ENCODE data around the gene COPB1. TPM values are rescaled to one million over a fixed set of nuclear protein-coding genes. Genes with fewer than 3 reads are reported as not detected.

The COPB1 gene
- total and polyA plus RNA-seq, 9 donors = 43.7 to 81.5 (median 73.3) TPM

DNA sequence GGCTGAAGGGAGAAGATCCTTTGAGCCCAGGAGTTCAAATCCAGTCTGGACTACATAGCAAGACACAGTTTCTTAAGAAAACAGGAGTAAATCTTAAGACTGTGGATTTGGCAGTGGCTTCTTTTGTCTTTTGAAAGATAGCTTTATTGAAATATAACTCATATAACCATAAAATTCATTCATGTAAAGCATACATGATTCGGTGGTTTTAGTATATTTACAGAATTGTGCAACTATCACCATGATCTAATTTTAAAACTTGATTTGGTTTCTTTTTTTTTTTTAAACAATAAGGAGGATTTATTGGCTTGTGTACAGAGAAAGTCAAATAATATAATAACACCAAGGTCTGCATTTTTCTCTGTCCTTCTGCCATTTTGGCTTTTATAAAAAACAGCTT lies 43.6 kb upstream of the COPB1 start:
- Histone ChIP-seq H3K9me3 (no peaks in the 10 kb centered on the region), H3K36me3 (no peaks in the 10 kb centered on the region), H3K4me1 (ENCODE audit: insufficient read depth) (peaks cover 5% of the 10 kb centered on the region), H3K27me3 (no peaks in the 10 kb centered on the region), H3K4me3 (no peak overlapping the region), H3K27ac (no peak overlapping the region)
- no peak for DNase-seq
- 79 to 80% (median 80%) methylated on average over 1 of the region's 1 CpG for WGBS, 3 donors
- TF ChIP-seq, protein P1, sequence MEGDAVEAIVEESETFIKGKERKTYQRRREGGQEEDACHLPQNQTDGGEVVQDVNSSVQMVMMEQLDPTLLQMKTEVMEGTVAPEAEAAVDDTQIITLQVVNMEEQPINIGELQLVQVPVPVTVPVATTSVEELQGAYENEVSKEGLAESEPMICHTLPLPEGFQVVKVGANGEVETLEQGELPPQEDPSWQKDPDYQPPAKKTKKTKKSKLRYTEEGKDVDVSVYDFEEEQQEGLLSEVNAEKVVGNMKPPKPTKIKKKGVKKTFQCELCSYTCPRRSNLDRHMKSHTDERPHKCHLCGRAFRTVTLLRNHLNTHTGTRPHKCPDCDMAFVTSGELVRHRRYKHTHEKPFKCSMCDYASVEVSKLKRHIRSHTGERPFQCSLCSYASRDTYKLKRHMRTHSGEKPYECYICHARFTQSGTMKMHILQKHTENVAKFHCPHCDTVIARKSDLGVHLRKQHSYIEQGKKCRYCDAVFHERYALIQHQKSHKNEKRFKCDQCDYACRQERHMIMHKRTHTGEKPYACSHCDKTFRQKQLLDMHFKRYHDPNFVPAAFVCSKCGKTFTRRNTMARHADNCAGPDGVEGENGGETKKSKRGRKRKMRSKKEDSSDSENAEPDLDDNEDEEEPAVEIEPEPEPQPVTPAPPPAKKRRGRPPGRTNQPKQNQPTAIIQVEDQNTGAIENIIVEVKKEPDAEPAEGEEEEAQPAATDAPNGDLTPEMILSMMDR (IDR thresholded peaks at IDR 0.05) = no peak
- TF ChIP-seq EP300 (IDR thresholded peaks at IDR 0.05) (no peak), POLR2A (IDR thresholded peaks at IDR 0.05) (no peak)
- intact Hi-C loops (cut with DNase I) = no loop called here

DNA sequence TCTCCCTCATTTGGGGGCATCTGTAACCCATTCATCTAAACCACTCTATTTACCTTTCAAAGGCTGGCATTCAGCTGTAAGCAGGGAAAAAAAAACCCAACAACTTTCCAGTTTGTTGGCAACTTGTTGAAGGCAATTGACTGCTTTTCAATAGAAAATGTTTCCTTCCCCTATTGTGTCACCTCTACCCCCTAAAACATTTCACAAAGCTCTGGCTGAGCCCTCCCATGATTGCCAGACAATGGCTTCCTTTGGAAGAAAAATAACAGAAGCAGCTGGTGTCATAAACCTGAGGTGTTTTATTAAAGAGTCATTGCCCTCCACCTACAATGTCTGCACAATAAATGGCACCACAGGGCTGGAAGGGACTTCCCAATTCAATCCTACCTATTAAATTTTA lies 42.7 kb upstream of the COPB1 start:
- Histone ChIP-seq H3K27ac (no peak overlapping the region), H3K36me3 (no peaks in the 10 kb centered on the region), H3K9me3 (no peaks in the 10 kb centered on the region), H3K4me1 (ENCODE audit: insufficient read depth) (peaks cover 2% of the 10 kb centered on the region), H3K27me3 (no peaks in the 10 kb centered on the region), H3K4me3 (no peak overlapping the region)
- intact Hi-C loops (cut with DNase I) = no loop called here
- no peak for DNase-seq
- TF ChIP-seq EP300 (IDR thresholded peaks at IDR 0.05) (no peak), POLR2A (IDR thresholded peaks at IDR 0.05) (no peak)
- TF ChIP-seq, protein P1 (IDR thresholded peaks at IDR 0.05) = no peak

DNA sequence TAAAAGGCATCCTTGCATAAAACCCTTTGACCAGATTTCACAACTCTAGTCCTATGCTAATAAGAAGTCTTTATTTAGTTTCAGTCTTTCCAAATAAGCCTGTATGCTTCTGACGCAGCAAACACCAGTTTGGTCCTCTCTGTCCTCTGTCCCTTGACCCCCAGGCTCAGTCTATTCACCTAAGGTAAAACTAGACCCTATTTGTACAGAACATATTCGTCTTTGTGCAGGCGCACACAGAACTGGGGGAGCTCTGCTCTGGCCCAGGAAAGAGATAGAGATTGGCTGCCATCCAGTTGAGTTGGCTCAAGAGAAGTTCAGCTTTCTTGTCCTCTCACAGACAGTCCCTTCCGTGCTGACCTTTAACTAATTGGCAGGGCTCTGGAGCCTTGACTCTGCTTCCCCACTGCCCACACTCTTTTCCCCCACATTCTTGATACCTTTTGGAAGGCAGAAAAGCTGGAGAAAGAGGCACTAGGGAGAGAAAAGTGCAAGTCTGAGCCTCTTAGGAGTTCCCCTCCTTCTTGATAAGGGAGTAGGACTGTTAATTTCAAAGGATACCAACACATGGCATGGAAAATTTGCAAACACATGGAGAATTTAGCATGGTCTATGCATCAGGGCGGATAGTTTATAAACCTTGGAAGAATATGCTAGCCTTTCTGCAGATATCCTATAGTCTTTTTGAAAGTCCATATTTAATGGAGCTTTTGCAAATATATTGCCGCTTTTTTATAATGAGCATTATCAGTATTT lies 41.8 kb upstream of the COPB1 start:
- TF ChIP-seq POLR2A (IDR thresholded peaks at IDR 0.05) = no peak
- TF ChIP-seq, protein P1 (IDR thresholded peaks at IDR 0.05) = no peak
- H3K27me3 ChIP-seq = no peaks in the 10 kb centered on the region
- H3K36me3 ChIP-seq = no peaks in the 10 kb centered on the region
- H3K4me1 ChIP-seq (ENCODE audit: insufficient read depth) = peaks cover 2% of the 10 kb centered on the region
- H3K9me3 ChIP-seq = no peaks in the 10 kb centered on the region
- DNase-seq = peak in 4 of 5 donors; percentile 27 to 54 (median 36)
- intact Hi-C loops (cut with DNase I) = no loop called here
- H3K27ac ChIP-seq = no peak overlapping the region
- H3K4me3 ChIP-seq = no peak overlapping the region
- WGBS, 3 donors = 25 to 28% (median 28%) methylated on average over 6 of the region's 6 CpGs

DNA sequence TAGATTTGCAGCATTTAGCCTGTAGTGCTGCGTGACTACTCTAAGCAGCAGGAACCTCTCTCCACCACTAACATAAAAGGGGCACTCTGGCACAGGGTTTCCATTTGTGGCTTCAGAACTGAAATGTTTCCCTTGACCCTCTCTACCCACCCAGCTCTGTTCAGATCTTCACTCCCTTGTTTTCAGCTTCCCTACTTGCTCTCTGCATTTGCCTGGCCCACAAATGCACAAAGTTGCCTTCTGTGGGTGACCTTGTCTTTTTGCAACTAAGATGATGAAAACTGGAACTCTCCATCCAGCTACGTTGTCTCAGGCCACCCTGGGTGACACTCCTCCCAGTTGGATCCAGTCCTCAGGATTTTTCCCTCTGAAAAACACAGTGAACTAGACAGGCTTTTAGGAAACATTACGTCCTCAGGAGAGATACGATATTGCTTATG lies 40.4 kb upstream of the COPB1 start:
- 27 to 37% (median 28%) methylated on average over 4 of the region's 4 CpGs for WGBS, 3 donors
- intact Hi-C loops (cut with DNase I) = loop anchor here in 1 of 4 donors (10.0 kb wide), 1 partner anchor 365 kb away; no protein-coding TSS in a partner anchor
- H3K4me3 ChIP-seq = no peak overlapping the region

More for the DNA sequence above, 40.4 kb upstream of the COPB1 start:
- no peak for DNase-seq
- no peaks in the 10 kb centered on the region for H3K9me3 ChIP-seq
- H3K27me3 ChIP-seq = no peaks in the 10 kb centered on the region
- no peak for TF ChIP-seq EP300 (IDR thresholded peaks at IDR 0.05)
- no peak for TF ChIP-seq POLR2A (IDR thresholded peaks at IDR 0.05)
- TF ChIP-seq, protein P1 (IDR thresholded peaks at IDR 0.05) = no peak
- peaks cover 2% of the 10 kb centered on the region for H3K4me1 ChIP-seq (ENCODE audit: insufficient read depth)
- H3K27ac ChIP-seq = no peak overlapping the region
- no peaks in the 10 kb centered on the region for H3K36me3 ChIP-seq

Data from ovary (tissue), 9 donors.